A549 treated with DMSO at 1 μM for 4 hours (cell line): Measurements from ENCODE around the gene MAGED4B. TPM values are rescaled to one million over a fixed set of nuclear protein-coding genes. Genes with fewer than 3 reads are reported as not detected.

Source experiments
- total RNA-seq: library from RNA; stranded (reverse); fragments of 200-300 nt; extraction: Qiagen RNA extraction; gene quantifications from 5 replicates; pipeline ENCODE4 v1.2.3, GENCODE V29; 2022; ENCODE audit warnings: low read depth

Gene MAGED4B
- 7.1 to 11.0 TPM (median 10.3 TPM) in 5 replicates for total RNA-seq

GRCh38 chrX:52068666-52069640, at the start of gene MAGED4B:
Gene MAGED4B (minus strand): TSS chrX:52069183. CDS start chrX:52068172, 1,011 bp downstream.

Other genes starting within 250 kb of the MAGED4B start
- gene MAGED1, start 175.6 kb downstream of the MAGED4B start, total RNA-seq = 68.0 to 105 TPM (median 82.1 TPM) in 5 replicates
- 7.2 to 10.4 TPM (median 9.5 TPM) in 5 replicates for gene MAGED4, start 115.7 kb upstream of the MAGED4B start, total RNA-seq